ENCODE data around the gene CEP170B. TPM values are rescaled to one million over a fixed set of nuclear protein-coding genes. Genes with fewer than 3 reads are reported as not detected.

CEP170B gene
- total and polyA plus RNA-seq, 2 donors (not counting 3 experiments of a cell fraction or from before 2014, with no cell fraction given): 13.9 to 38.6 TPM

DNA sequence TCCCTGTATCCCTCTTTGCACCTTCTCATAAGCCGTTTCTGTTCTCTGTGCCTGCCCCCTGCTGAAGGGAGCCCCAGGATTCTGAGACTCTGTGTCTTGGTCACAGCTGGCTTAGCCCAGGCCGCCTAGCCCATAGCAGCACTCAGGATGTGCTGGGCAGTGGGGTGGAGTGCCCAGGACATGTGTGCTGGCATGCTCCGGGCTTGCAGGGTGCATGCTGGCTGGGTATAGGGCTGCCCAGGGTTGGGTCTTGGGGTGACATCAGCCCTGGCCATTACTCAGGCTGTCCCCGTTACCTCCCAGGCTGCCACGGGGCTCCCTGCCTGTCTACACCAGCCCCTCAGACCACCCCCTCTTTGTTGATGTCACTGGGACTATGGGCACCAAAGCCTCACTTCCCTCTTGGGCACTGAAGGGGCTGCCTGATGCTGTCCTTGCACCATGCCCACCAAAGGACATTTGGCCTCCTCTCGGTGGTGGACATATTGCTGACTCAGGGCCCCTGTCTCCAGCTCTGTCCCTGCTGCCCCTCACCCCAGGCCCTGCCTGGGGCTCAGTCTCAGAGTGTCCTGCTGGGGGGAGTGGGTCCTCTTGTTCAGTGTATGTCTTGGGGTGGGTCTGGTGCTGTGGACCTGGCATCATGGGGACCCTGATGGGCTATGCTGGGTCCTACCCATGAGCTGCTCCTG is 2.4 kb downstream of the CEP170B start:
- Histone ChIP-seq H3K4me2 (ENCODE audit: insufficient read depth, low read length) (no peak overlapping the region), H2AFZ (ENCODE audit: low read depth, low read length) (no peak overlapping the region), H3K27ac (ENCODE audit: insufficient read depth, low read depth, low read length) (no peak overlapping the region), H3K36me3 (ENCODE audit: control insufficient read depth in 2 of 2, extremely low read depth in 1 of 2, insufficient read depth in 2 of 2, low read length in 2 of 2) (no peaks in the 10 kb centered on the region), H3K9me3 (replicated peaks; ENCODE audit: control insufficient read depth, insufficient read depth, low read length) (no peaks in the 10 kb centered on the region), H4K20me1 (replicated peaks; ENCODE audit: control insufficient read depth, extremely low read depth, insufficient read depth, low read length) (no peaks in the 10 kb centered on the region), H3K4me3 (replicated peaks in 1 of 3; ENCODE audit: insufficient read depth in 1 of 3, low read depth in 1 of 3, low read length in 3 of 3) (no peak overlapping the region), H3K27me3 (ENCODE audit: control insufficient read depth in 2 of 2, insufficient read depth in 2 of 2, low read length in 2 of 2) (peaks cover 13 to 16% of the 10 kb centered on the region in 2 experiments), H3K4me1 (ENCODE audit: control insufficient read depth, extremely low read depth, insufficient read depth, low read length) (peaks cover 5% of the 10 kb centered on the region), H3K9ac (replicated peaks; ENCODE audit: extremely low read depth, insufficient read depth, low read length) (no peak overlapping the region), H3K9me1 (replicated peaks; ENCODE audit: control insufficient read depth, extremely low read depth, insufficient read depth, low read length) (no peaks in the 10 kb centered on the region), H3K79me2 (ENCODE audit: control insufficient read depth, insufficient read depth, low read length) (peaks cover 22% of the 10 kb centered on the region)
- POLR2A ChIA-PET: no interaction called here
- DNase-seq (ENCODE audit: low read depth, low spot score): no peak
- intact Hi-C loops (cut with micrococcal nuclease): no loop called here
- dilution Hi-C loops (cut with MboI; ENCODE audit: extremely low pct_ligation_motif_present, low sequenced_read_pairs): no loop called here
- CTCF ChIA-PET: interaction anchor here (1.4 kb wide), 1 partner anchor 99 kb away, joined by 3 read pairs; no protein-coding TSS in a partner anchor
- no TSS peak for BruUV-seq (replicated peaks)
- no peak for FAIRE-seq
- TF ChIP-seq, protein P1, sequence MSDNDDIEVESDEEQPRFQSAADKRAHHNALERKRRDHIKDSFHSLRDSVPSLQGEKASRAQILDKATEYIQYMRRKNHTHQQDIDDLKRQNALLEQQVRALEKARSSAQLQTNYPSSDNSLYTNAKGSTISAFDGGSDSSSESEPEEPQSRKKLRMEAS (IDR thresholded peaks at IDR 0.05; ENCODE audit: insufficient read depth, insufficient read length): no peak
- TF ChIP-seq POLR2A (IDR thresholded peaks at IDR 0.05; ENCODE audit: low read depth, low read length) (no peak), FOS (IDR thresholded peaks at IDR 0.05; ENCODE audit: borderline replicate concordance, insufficient read depth, low read length) (no peak), MYC (IDR thresholded peaks at IDR 0.05; ENCODE audit: low read depth, low read length) (no peak), JUN (IDR thresholded peaks at IDR 0.05; ENCODE audit: borderline replicate concordance, insufficient read depth, insufficient read length, low read depth) (no peak), EZH2 (IDR thresholded peaks at IDR 0.05; ENCODE audit: borderline replicate concordance, low read depth, low read length, severe bottlenecking) (no peak), GATA2 (IDR thresholded peaks at IDR 0.05; ENCODE audit: insufficient read depth, insufficient read length, low read depth, low read length) (no peak), POLR2AphosphoS5 (IDR thresholded peaks at IDR 0.05; ENCODE audit: insufficient read depth, low read depth, low read length) (no peak)
- TF ChIP-seq, protein P2, sequence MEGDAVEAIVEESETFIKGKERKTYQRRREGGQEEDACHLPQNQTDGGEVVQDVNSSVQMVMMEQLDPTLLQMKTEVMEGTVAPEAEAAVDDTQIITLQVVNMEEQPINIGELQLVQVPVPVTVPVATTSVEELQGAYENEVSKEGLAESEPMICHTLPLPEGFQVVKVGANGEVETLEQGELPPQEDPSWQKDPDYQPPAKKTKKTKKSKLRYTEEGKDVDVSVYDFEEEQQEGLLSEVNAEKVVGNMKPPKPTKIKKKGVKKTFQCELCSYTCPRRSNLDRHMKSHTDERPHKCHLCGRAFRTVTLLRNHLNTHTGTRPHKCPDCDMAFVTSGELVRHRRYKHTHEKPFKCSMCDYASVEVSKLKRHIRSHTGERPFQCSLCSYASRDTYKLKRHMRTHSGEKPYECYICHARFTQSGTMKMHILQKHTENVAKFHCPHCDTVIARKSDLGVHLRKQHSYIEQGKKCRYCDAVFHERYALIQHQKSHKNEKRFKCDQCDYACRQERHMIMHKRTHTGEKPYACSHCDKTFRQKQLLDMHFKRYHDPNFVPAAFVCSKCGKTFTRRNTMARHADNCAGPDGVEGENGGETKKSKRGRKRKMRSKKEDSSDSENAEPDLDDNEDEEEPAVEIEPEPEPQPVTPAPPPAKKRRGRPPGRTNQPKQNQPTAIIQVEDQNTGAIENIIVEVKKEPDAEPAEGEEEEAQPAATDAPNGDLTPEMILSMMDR (IDR thresholded peaks at IDR 0.05; ENCODE audit: extremely low read depth in 1 of 2, insufficient read depth in 1 of 2, low read depth in 1 of 2, low read length in 2 of 2): no peak
